HG03139 (cell line): ENCODE results near the gene SNURF.
"Not testable (repeated sequence)": the region's sequence is repeated elsewhere in the genome, so short reads cannot be mapped to it uniquely, and the experiment has no call there.

Source experiments
- ATAC-seq: cut with Tn5 transposase; IDR thresholded peaks from one replicate; pipeline ENCODE4 v1.9.1; 2021; ENCODE audit not compliant: unreplicated experiment

Gene SNURF, protein sequence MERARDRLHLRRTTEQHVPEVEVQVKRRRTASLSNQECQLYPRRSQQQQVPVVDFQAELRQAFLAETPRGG

DNA sequence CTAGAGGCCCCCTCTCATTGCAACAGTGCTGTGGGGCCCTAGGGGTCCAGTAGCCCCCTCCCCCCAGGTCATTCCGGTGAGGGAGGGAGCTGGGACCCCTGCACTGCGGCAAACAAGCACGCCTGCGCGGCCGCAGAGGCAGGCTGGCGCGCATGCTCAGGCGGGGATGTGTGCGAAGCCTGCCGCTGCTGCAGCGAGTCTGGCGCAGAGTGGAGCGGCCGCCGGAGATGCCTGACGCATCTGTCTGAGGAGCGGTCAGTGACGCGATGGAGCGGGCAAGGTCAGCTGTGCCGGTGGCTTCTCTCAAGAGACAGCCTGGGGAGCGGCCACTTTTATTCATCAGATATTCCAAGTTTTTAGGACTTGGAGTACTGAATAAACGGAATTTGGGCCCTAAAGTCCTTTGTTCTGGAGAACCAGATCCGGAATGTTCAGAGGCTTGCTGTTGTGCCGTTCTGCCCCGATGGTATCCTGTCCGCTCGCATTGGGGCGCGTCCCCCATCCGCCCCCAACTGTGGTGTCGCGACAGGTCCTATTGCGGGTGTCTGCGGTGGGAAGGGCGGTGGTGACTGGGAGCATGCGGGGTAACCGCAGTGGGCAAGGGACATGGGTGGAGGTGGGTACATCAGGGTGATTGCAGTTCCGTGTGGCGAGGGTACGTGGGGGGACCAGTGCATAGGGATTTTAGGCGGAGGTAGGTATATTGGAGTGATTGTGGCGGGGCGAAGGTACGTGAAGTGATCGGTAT lies at the start of gene SNURF, which contains the start of gene SNRPN:
Gene SNURF, plus strand, starts transcription at position 205 of the 748 bp plus-strand sequence. Its CDS starts 62 bp downstream, at position 267.
Gene SNRPN, plus strand, starts transcription at position 205 of the 748 bp plus-strand sequence. CDS start 19,467 bp downstream, outside the sequence.
- peak; percentile 52 for ATAC-seq

- ATAC-seq: no peak
These were observed 38.3 kb upstream of the SNURF start for GRCh38 chr15:24916305-24917009.

DNA sequence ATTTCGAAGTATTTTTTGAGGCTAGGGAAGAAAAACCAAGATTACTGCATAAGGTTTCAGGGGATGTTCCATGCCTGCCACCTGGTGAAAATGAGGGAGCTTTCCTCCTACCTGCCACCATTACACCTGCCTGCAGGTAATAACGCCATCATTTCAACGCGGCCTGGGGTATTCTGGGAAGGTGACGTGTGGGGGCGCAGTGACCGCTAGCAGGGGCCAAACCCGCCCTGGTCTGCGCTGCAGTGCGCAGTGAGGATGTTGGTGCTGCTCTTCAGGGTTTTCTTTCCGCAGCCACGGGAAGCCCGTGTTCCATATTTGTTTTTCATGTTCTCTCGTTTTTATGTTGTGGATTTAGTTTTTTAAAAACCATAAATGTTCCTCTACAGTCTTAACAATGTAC lies 37.4 kb upstream of the SNURF start:
- ATAC-seq: no peak

GRCh38 chr15:24919446-24919845 lies 35.3 kb upstream of the SNURF start:
- no peak for ATAC-seq

- not testable (repeated sequence) for ATAC-seq
These were observed 32.0 kb upstream of the SNURF start for GRCh38 chr15:24922781-24923180.

- ATAC-seq: no peak
These were observed 30.6 kb upstream of the SNURF start for GRCh38 chr15:24924153-24924552.

- ATAC-seq: no peak
These were observed 30.2 kb upstream of the SNURF start for GRCh38 chr15:24924621-24925020.

- ATAC-seq: not testable (repeated sequence)
These were observed 22.7 kb upstream of the SNURF start for GRCh38 chr15:24931874-24932732.

GRCh38 chr15:24933716-24934115 lies 21.1 kb upstream of the SNURF start:
- ATAC-seq: no peak

DNA sequence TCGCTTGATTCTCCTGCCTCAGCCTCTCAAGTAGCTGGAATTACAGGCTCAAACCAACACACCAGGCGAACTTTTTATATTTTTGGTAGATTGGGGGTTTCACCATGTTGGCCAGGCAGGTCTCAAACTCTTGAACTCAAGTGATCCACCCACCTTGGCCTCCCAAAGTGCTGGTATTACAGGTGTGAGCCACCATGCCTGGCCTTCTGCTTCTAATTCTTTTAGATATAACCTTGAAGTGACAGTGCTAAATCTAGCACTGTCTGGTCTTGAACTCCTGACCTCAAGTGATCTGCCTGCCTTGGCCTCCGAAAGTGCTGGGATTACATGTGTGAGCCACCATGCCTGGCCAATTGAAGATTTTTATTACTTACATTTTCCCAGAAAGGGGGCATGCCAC lies 16.6 kb upstream of the SNURF start:
- not testable (repeated sequence) for ATAC-seq

DNA sequence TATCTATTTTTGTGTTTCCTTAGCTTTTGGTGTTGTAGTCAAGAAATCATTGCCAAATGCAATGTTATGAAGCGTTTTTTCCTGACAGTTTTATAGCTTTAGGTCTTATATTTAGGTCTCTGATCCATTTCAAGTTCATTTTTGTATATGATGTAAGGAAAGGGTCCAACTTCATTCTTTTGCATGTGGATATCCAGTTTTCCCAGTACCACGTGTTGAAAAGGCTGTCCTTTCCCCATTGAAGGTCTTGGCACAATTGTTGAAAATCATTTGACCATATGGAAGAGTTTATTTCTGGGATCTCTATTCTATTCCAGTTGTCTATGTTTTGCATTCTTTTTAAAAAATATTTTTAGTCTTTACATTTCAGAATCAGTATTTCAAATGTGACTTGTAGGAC lies 14.6 kb upstream of the SNURF start:
- no peak for ATAC-seq

DNA sequence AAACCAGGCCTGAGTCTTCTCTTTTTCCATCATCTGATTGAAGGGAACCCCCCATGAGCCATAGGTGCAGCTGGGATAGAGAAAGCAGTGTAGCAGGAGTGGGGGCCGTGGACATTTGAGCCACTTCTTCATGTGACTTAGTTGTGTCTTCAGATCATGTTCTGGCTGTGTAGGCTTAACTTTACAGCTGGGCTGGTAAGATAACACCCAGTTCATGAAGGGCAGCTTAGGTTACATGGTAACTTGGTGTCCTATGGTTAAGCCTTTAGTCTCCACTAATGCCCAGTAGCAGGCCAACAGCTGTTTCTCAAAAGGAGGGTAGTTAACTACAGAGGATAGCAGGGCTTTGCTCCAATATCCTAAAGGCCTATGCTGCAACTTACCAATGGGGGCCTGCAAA lies 11.4 kb upstream of the SNURF start:
- ATAC-seq: no peak

DNA sequence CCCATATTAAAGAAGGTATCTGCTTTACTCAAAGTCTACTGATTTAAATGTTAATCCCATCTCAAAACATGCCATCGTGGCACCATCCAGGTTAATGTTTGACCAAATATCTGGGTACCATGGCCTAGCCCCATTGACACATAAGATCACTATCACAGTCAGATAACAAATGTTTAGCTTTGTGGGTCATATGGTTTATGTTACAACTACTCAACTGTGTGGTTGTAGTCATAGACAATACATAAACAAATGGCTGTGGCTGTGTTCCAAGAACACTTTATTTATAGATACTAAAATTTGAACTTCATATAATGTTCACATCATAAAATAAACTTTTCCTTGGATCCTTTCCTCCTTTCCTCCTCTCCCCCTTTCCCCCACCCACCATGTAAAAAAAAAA lies 9.8 kb upstream of the SNURF start:
- ATAC-seq: no peak

DNA sequence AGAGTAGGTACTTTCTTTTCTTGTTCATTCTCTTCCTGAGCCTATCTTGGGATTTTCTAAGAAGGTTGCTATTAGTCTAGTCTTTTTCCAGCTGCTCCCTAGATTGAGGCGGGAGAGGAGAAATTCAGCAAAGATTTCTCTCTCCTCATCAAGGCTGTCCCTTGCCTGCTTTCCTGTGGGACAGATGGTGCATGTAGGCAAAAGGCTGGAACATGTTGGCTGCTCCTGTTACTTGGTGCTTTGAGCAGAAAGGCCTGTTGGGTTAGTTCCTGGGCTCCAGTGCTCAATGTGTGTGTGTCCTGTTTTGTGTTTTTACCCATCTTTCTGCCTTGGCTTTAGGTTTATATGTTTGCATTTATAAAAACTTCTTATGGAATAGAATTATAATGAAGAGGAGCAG lies 9.1 kb upstream of the SNURF start:
- no peak for ATAC-seq

DNA sequence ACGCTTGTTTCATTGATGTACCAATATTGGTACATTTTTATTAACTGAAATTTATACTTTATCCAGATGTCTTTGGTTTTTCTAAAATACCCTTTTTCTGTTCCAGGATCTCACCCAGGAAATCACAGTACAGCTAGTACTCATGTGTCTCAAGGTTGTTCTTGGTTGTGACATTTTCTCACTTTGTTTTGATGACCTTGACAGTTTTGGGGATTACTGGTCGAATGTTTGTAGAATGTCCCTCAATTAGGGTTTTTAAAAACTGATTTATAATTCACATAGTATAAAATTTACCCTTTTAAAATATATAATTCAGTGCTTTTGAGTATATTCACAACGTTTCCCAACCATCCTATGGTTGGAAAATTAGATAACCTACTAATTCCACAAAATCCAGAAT lies 6.3 kb upstream of the SNURF start:
- ATAC-seq: no peak

DNA sequence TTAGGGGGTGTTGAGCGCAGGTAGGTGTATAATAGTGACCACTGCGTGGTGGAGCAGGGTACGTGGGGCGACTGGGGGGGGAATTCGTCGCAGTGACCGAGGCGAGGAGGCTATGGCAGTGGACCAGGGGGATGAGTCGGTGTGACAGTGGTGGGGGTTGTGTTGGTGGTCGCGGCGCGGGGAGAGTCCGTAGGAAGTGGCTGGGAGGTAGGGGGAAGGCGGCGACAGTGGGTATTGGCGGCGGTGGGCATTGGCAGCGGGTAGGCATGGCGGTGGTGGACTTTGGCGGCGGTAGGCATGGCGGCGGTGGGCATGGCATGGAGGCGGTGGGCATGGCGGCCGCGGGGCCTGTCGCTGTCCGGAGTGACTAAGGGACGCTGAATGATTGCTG lies 739 bp downstream of the SNURF start:
- no peak for ATAC-seq

- peak; percentile 73 for ATAC-seq
These were observed 1.5 kb downstream of the SNURF start for GRCh38 chr15:24956111-24956838.

DNA sequence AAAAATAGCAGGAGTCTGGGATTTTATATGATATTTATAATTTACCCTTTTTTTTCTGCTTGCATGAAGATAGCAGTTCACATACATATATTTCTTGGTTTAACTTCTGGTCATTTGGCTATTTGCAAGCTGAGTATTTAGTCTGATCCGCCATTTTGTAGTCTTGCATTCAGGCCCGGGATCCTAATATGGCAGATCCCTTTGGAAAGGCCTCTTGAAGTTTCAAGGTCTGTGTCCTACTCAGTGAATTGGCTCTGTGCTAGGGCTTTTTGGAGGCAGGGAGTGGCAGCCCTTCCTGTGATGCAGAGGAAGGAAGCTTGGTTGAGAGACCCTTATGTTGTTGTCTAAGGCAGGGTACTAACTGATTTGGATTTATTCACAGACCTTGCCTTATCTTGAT lies 2.9 kb downstream of the SNURF start:
- no peak for ATAC-seq

DNA sequence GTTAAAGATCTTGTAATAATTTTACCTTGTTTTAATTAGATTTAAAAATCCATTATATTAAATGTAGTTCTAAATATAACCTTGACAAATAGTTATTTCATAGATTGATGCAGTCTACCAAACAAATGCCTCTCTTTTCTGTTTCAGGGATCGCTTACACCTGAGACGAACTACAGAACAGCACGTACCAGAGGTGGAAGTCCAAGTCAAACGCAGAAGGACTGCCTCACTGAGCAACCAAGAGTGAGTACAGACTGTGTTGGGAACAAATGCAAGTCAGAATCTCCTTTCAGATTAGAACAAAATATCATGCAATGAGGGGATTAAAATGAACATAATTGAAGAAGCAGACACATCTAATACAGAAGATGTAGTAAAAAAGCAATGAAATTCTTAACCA lies 7.2 kb downstream of the SNURF start:
- no peak for ATAC-seq

- no peak for ATAC-seq
These were observed 8.1 kb downstream of the SNURF start for GRCh38 chr15:24962880-24963279.
